RPMI7951 (cell line): ENCODE results near the gene PIEZO2. TPM values are rescaled to one million over a fixed set of nuclear protein-coding genes. Genes with fewer than 3 reads are reported as not detected.

ENCODE experiments used
- DNase-seq: peaks from one replicate; pipeline ENCODE4 v3.0.0-alpha.2; 2012; ENCODE audit warnings: low read depth
- total RNA-seq: library from RNA; depleted of rRNA; stranded (reverse); fragments of >200 nt; shearing (Covaris generic); gene quantifications from 2 replicates; pipeline ENCODE4 v1.2.3, GENCODE V29; 2014

Gene PIEZO2
- total RNA-seq, 1 experiment from 2014 or later, result 10.7 TPM

- DNase-seq, result no peak
These were observed 84.5 kb downstream of the PIEZO2 start for GRCh38 chr18:11064727-11065460.

GRCh38 chr18:11064106-11064505 lies 85.3 kb downstream of the PIEZO2 start:
- DNase-seq, result no peak

GRCh38 chr18:11055721-11056120 lies 93.6 kb downstream of the PIEZO2 start:
- no peak for DNase-seq

GRCh38 chr18:11054497-11054896 lies 94.9 kb downstream of the PIEZO2 start:
- DNase-seq, result no peak

GRCh38 chr18:11053293-11053692 lies 96.1 kb downstream of the PIEZO2 start:
- DNase-seq, result no peak

GRCh38 chr18:11052800-11053199 lies 96.6 kb downstream of the PIEZO2 start:
- peak; percentile 14 for DNase-seq

- no peak for DNase-seq
These were observed 97.9 kb downstream of the PIEZO2 start for GRCh38 chr18:11051462-11051861.

GRCh38 chr18:11050966-11051365 lies 98.4 kb downstream of the PIEZO2 start:
- no peak for DNase-seq

- no peak for DNase-seq
These were observed 101.6 kb downstream of the PIEZO2 start for GRCh38 chr18:11047817-11048216.

GRCh38 chr18:11047156-11047555 lies 102.2 kb downstream of the PIEZO2 start:
- peak; percentile 73 for DNase-seq

- DNase-seq, result no peak
These were observed 103.2 kb downstream of the PIEZO2 start for GRCh38 chr18:11046140-11046539.

GRCh38 chr18:11043694-11044093 lies 105.7 kb downstream of the PIEZO2 start:
- DNase-seq, result no peak

- DNase-seq, result peak; percentile 69
These were observed 107.1 kb downstream of the PIEZO2 start for GRCh38 chr18:11042247-11042646.

- peak; percentile 63 for DNase-seq
These were observed 108.3 kb downstream of the PIEZO2 start for GRCh38 chr18:11040823-11041656.

GRCh38 chr18:11040359-11040758 lies 109.0 kb downstream of the PIEZO2 start:
- no peak for DNase-seq

- no peak for DNase-seq
These were observed 111.7 kb downstream of the PIEZO2 start for GRCh38 chr18:11037533-11038240.

GRCh38 chr18:11035814-11036495 lies 113.4 kb downstream of the PIEZO2 start:
- no peak for DNase-seq

- no peak for DNase-seq
These were observed 114.0 kb downstream of the PIEZO2 start for GRCh38 chr18:11035376-11035775.

- DNase-seq, result peak; percentile 30
These were observed 114.5 kb downstream of the PIEZO2 start for GRCh38 chr18:11034884-11035283.

GRCh38 chr18:11033503-11033902 lies 115.9 kb downstream of the PIEZO2 start:
- no peak for DNase-seq

- DNase-seq, result no peak
These were observed 117.4 kb downstream of the PIEZO2 start for GRCh38 chr18:11031966-11032365.

- no peak for DNase-seq
These were observed 120.3 kb downstream of the PIEZO2 start for GRCh38 chr18:11029021-11029420.
